HUES48 (cell line): ENCODE measurements around the gene EXOSC2.

ENCODE experiments used
- H3K27ac ChIP-seq: one replicate; pipeline ENCODE4 v1.7.0; 2013; ENCODE audit warnings: low read depth, low read length, inconsistent platforms
- H3K27me3 ChIP-seq: 2 replicates; pipeline ENCODE4 v1.6.1; 2013; ENCODE audit warnings: mild to moderate bottlenecking, low read length; ENCODE audit not compliant: control insufficient read depth, insufficient read depth
- H3K36me3 ChIP-seq: 2 replicates; pipeline ENCODE4 v1.6.1; 2013; ENCODE audit warnings: low read length; ENCODE audit not compliant: control insufficient read depth, insufficient read depth
- H3K4me1 ChIP-seq: 2 replicates; pipeline ENCODE4 v1.6.1; 2013; ENCODE audit warnings: mild to moderate bottlenecking, low read length; ENCODE audit not compliant: control insufficient read depth, insufficient read depth
- H3K4me3 ChIP-seq: 2 replicates; pipeline ENCODE4 v1.5.1; 2013; ENCODE audit warnings: mild to moderate bottlenecking, low read depth, low read length
- H3K9ac ChIP-seq: 2 replicates; pipeline ENCODE4 v1.6.1; 2013; ENCODE audit warnings: mild to moderate bottlenecking, low read depth, low read length, moderate library complexity
- H3K9me3 ChIP-seq: 2 replicates; pipeline ENCODE4 v1.6.1; 2013; ENCODE audit warnings: low read length; ENCODE audit not compliant: control insufficient read depth, insufficient read depth

Gene EXOSC2

GRCh38 chr9:130696139-130696650, 2.6 kb downstream of the EXOSC2 start:
- Histone ChIP-seq H3K27ac (no peak overlapping the region), H3K36me3 (peaks cover 57% of the 10 kb centered on the region), H3K4me3 (no peak overlapping the region), H3K9me3 (no peaks in the 10 kb centered on the region), H3K9ac (no peak overlapping the region), H3K27me3 (no peaks in the 10 kb centered on the region), H3K4me1 (peaks cover 12% of the 10 kb centered on the region)

GRCh38 chr9:130696996-130697395, 3.4 kb downstream of the EXOSC2 start:
- Histone ChIP-seq H3K27me3 (no peaks in the 10 kb centered on the region), H3K4me3 (no peak overlapping the region), H3K36me3 (peaks cover 65% of the 10 kb centered on the region), H3K9ac (no peak overlapping the region), H3K4me1 (peaks cover 12% of the 10 kb centered on the region), H3K9me3 (no peaks in the 10 kb centered on the region), H3K27ac (no peak overlapping the region)

- H3K36me3 ChIP-seq: peaks cover 80% of the 10 kb centered on the region
- no peaks in the 10 kb centered on the region for H3K4me1 ChIP-seq
These were observed 4.9 kb downstream of the EXOSC2 start for GRCh38 chr9:130698514-130698913.

GRCh38 chr9:130699047-130699446, 5.5 kb downstream of the EXOSC2 start:
- Histone ChIP-seq H3K9ac (no peak overlapping the region), H3K36me3 (peaks cover 85% of the 10 kb centered on the region), H3K4me3 (no peak overlapping the region), H3K9me3 (no peaks in the 10 kb centered on the region), H3K27ac (no peak overlapping the region), H3K27me3 (no peaks in the 10 kb centered on the region), H3K4me1 (no peaks in the 10 kb centered on the region)

More at GRCh38 chr9:130698514-130698913, 4.9 kb downstream of the EXOSC2 start:
- Histone ChIP-seq H3K27ac (peak overlapping the region; percentile 15), H3K4me3 (no peak overlapping the region), H3K9me3 (no peaks in the 10 kb centered on the region), H3K9ac (no peak overlapping the region), H3K27me3 (no peaks in the 10 kb centered on the region)

GRCh38 chr9:130701059-130702022, 7.8 kb downstream of the EXOSC2 start:
- no peaks in the 10 kb centered on the region for H3K4me1 ChIP-seq
- no peak overlapping the region for H3K9ac ChIP-seq
- H3K9me3 ChIP-seq: no peaks in the 10 kb centered on the region
- H3K4me3 ChIP-seq: no peak overlapping the region
- peak overlapping the region; percentile 21 for H3K27ac ChIP-seq
- no peaks in the 10 kb centered on the region for H3K27me3 ChIP-seq
- peaks cover 84% of the 10 kb centered on the region for H3K36me3 ChIP-seq

GRCh38 chr9:130703501-130703900, 9.9 kb downstream of the EXOSC2 start:
- Histone ChIP-seq H3K9me3 (no peaks in the 10 kb centered on the region), H3K4me3 (no peak overlapping the region), H3K36me3 (peaks cover 64% of the 10 kb centered on the region), H3K27ac (no peak overlapping the region), H3K9ac (no peak overlapping the region), H3K27me3 (no peaks in the 10 kb centered on the region), H3K4me1 (no peaks in the 10 kb centered on the region)

- Histone ChIP-seq H3K4me3 (no peak overlapping the region), H3K9me3 (no peaks in the 10 kb centered on the region), H3K4me1 (no peaks in the 10 kb centered on the region), H3K9ac (no peak overlapping the region), H3K27me3 (no peaks in the 10 kb centered on the region), H3K27ac (peak overlapping the region; percentile 63), H3K36me3 (peaks cover 29% of the 10 kb centered on the region)
These were observed 13.8 kb downstream of the EXOSC2 start for GRCh38 chr9:130707225-130707976.

GRCh38 chr9:130710822-130711352, 17.3 kb downstream of the EXOSC2 start:
- Histone ChIP-seq H3K4me1 (peaks cover 18% of the 10 kb centered on the region), H3K9me3 (no peaks in the 10 kb centered on the region), H3K4me3 (no peak overlapping the region), H3K36me3 (peaks cover 4% of the 10 kb centered on the region), H3K9ac (no peak overlapping the region), H3K27ac (no peak overlapping the region), H3K27me3 (no peaks in the 10 kb centered on the region)

- H3K27ac ChIP-seq: no peak overlapping the region
- no peaks in the 10 kb centered on the region for H3K36me3 ChIP-seq
- H3K4me3 ChIP-seq: no peak overlapping the region
- no peaks in the 10 kb centered on the region for H3K9me3 ChIP-seq
- H3K9ac ChIP-seq: no peak overlapping the region
- peaks cover 18% of the 10 kb centered on the region for H3K4me1 ChIP-seq
- H3K27me3 ChIP-seq: no peaks in the 10 kb centered on the region
These were observed 17.9 kb downstream of the EXOSC2 start for GRCh38 chr9:130711469-130711868.

GRCh38 chr9:130712564-130713285, 19.1 kb downstream of the EXOSC2 start:
- Histone ChIP-seq H3K36me3 (no peaks in the 10 kb centered on the region), H3K4me1 (peaks cover 18% of the 10 kb centered on the region), H3K27me3 (no peaks in the 10 kb centered on the region), H3K27ac (peak overlapping the region; percentile 98), H3K9ac (peak overlapping the region; percentile 96), H3K9me3 (no peaks in the 10 kb centered on the region), H3K4me3 (peak overlapping the region; percentile 68)
